GM03348 (cell line): ENCODE data around the gene CCNC.

ENCODE experiments used
- DNase-seq: peaks from one replicate; pipeline ENCODE4 v3.0.0; 2012; ENCODE audit warnings: low spot score

Gene CCNC

DNA sequence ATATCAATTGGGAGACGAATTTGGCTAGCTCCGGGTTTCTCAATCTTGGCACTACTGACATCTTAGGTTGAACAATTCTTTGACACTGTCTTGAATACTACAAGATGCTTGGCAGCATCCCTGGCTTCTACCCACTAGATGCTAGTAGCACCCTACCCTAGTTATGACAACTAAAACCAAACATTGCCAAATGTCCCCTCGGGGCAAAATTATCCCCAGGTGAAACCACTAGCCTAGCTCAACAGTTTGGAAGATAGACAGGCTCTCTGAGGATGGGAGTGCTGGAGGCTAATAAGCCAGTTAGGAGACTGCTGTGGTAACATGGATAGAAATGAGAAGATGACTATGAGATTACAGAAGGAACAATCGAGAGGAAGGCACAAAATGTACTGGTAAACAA is 20.9 kb downstream of the CCNC start:
- DNase-seq, result no peak

DNA sequence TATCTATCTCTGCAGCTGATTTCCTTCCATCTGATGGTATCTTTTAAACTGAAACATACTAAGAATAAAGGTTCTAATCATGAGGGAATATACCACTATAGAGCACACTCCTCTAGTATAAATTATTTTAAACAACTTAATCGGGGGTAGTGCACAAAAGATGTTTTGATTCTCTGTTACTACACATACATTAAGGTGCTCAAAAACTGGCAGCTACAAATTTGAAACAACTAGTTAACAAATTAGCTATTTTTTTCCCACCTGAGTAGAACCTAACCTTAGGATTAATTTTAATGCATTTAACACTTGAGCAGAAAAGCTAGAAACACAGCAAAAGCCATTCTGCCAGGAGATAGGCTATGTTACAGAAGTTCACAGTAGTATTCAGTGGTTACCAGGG is 23.0 kb downstream of the CCNC start:
- DNase-seq, result no peak

DNA sequence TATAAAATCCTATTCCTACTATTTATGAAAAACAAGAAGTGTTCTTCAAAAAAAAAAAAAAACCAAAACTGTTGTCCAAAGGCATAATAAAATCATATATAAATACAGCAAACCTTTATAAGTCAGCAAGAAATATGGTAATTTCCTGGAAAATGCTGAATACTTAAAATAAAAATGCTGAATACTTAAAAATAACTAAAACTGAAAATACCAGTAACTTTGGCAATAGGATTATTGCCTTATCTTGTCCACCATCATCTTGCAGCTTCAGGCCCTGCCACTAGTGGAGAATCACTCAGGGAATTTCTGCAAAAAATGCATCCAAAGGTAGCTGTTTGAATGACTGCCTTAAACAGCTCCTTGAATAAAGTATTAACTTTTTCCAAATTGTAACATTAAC is 24.5 kb downstream of the CCNC start:
- no peak for DNase-seq

DNA sequence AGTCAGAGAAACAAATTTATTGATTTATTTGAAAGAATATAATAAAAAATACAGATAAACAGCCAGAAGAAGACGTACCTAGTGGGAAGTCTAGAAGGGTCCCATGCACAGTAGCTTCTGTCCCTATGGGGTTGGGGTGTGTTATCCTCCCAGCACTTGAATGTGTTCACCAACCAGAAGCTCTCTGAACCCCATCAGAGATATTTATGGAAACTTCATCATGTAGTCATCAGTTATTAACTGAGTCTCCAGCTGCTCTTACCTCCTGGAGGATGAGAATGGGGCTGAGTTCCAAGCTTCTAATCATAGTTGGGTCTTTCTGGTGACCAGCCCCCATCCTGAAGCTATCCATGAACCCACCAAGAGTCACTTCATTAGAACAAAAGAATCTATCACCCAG is 37.8 kb downstream of the CCNC start:
- DNase-seq, result no peak

DNA sequence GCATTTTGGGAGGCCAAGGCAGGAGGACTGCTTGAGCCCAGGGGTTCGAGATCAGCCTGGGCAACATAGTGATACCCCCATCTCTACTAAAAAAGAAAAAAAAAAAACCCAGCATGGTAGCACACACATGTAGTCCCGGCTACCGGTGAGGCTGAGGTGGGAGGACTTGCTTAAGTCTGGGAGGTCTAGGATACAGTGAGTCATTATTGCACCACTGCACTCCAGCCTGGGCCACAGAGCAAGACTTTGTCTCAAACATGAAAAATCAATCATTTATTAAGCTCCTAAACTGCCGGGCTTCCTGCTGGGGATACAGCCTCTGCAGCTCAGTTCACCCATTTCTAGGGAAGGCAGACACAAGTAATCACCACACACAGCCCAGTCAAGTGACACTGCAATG is 45.9 kb downstream of the CCNC start:
- DNase-seq, result peak; percentile 31

DNA sequence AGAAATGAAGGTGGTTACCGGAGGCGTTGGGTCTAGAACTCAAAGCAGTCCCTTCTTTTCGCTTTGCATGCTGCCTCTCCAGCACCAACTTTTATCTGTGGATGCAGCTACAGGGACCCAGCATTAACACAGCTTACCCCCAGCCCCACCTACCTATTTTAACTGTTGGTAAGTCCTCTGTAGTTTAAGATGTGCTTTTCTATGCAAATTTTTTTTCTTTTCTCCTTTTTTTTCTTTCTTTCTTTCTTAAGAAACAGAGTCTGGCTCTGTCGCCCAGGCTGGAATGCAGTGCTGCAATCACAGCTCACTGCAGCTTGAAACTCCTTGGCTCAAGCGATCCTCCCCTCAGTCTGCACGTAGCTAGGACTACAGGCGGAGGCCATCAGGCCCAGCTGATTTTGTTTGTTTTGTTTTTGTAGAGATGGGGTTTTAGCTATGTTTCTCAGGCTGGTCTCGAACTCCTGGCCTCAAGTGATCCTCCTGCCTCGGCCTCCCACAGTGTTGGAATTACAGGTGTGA is 46.8 kb downstream of the CCNC start:
- peak; percentile 52 for DNase-seq

DNA sequence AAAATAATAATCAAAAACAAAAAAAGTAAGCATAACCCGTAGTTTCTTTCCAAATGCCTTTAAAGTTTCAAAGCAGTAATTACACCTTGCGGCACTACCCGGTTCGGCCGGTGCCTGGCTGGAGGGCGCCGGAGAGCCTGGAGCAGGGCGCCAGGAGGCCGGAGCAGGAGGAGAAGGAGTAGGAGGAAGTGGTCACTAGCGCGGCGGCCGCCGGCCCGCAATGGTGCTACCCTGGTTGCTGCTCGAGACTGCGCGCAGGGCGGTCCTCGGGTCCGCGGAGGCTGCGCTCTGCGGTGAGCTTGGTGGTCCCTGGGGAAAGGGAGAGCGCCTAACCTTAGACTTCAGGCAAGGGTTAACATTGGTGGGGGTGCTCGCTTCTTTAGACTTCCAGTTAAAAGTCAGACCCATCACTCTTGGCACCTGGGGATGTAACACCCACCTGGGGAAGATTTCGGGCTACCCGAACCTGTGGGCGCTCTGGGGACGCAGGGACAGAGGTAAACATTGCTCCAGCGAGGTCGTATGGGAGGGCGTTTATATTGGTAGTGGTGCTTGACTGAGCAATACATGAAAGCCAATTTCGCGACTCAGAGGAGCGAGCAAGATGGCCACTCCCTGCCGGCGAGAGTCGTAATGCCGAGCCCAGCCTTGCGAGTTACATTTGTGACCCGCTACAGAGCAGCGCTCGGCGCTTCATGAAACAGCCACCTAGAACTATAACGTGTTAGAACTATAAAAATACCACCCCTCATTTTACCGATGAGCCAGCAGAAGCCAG is 47.4 kb downstream of the CCNC start:
- peak; percentile 94 for DNase-seq

DNA sequence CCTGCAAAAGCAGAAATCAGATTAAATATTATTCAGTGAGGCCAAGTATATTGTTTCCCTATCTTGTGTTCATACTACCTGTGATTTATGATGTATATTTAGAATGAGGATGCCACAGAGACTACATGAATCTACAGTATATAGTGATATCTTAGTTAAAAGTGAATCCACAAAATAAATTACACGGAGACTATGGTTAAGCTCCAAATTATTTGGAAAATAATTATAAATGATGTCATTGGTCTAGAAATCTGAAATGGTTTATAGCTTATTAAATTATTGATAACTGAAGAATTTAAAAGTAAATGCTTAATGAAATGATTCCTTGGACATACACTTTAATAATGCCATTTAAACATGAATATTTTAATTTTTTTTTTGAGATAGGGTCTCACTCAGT is 49.0 kb downstream of the CCNC start:
- DNase-seq, result no peak

DNA sequence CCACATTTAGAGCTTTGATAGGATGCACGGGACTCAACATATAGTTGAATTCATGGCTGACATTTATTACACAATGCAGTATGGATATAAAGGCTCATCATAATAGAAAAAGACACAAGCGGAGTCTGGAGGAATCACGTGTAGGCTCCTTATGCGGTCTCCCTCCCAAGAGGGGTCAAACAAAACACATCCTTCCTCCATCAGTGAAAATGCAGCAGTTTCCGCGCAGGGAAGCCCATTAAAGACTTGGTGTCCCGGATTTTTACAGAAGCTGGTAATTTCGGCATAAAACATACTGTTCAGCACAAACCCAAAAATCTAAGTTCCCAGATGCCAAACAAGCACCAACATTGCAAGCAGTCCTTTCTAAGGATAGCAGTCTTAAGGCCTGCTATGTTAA is 54.4 kb downstream of the CCNC start:
- DNase-seq, result no peak

DNA sequence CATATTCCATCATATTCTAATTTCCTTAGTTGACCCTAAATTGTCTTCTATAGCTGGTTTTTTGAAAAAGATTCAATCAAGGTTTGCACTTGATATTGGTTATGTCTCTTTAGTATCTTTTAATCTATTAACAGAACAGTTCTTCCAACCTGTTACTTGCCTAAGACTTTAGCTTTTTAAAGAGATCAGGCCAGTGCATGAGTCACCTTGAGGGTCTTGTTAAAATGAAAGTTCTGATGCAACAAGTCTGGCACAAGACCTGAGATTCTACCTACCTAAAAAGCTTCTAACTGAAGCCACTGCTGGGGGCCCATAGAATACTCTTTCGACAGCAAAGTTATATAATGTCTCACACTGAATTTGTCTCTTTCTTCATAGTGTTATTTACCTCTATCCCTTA is 56.4 kb downstream of the CCNC start:
- DNase-seq, result no peak

DNA sequence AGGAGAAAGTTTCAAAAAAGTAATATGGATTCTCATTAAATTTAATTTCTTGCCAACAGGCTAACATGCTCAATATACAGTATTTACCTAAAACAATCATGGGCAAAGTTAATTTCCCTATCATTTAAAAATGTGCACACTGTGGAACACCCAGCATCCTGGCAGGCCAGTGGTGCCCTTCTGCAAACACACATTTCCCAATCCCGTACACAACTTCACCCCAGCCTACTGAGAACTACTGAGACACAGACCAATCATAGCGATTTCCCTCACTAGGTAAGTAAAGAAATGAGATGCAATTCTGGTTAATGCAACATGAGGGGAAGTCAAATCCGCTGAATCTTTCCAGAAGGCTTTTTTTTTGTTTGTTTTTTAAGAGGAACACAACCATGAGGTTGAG is 60.8 kb downstream of the CCNC start:
- DNase-seq, result no peak

DNA sequence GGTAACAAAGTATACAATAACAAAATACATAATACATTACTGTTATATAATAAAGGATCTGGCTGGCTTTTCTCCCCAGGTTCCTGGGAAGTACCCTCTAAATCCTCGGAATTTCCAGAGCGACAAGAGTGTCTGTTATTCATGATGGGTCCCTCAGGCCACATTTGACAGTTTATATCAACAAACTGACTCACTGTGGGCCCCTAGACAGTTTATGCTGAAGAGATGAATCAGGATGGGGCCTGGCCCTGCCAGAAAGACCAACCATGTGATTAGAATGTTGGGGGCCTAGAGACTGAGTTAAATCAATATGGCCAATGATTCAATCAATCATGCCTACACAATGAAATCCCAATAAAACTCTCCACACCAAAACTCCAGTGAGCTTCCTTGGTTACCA is 66.7 kb downstream of the CCNC start:
- DNase-seq, result no peak

DNA sequence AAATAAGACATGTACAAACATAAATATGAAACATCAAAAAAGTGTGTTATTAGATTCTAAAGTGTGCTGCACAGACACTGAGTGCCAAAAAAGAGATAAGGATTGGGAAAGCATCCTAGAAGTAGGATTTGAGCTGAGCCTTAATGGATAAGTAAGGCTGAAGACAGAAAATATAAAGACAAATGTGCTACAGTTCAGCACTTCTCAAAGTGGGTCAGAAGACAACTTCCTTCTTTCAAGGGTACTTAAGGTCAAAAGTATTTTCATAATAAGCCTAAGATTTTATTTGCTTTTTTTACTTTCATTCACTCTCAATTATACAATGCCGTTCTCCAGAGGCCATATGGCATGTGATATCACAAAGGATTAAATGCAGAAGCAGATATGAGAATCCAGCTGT is 70.0 kb downstream of the CCNC start:
- DNase-seq, result no peak

DNA sequence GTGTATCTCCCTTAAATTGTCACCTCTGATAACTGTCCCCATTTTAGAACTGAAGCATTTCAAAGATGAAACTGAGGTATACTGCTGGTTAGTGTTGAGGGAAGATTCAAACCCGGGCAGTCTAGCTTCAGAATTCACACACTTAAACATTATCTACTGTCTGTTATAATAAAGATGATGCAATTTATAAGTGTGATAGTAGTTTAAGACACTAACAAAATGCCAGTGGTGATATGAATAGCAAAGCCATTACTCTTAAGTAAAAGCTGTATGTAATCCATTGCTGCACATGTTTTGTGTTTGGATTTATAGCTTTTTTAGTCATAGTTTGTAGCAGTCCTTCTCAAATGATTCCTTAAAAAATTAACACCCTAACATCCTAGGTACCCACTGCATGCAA is 73.0 kb downstream of the CCNC start:
- DNase-seq, result no peak
